HepG2 (cell line): ENCODE measurements around the gene IFNK. TPM values are rescaled to one million over a fixed set of nuclear protein-coding genes. Genes with fewer than 3 reads are reported as not detected.

Experiments used
- ATAC-seq: fragments of 200-7000 bp; cut with Tn5 transposase; 3 replicates; pipeline ENCODE4 v1.9.1; 2020; ENCODE audit warnings: mild to moderate bottlenecking, moderate library complexity
- BruUV-seq: library from RNA; stranded (reverse); fragments of 400-500 nt; replicated peaks from 2 replicates; lab custom pipeline; 2021; lab: Mats Ljungman, UMichigan
- CTCF ChIA-PET: fragments of 300-600 bp; formaldehyde crosslinking; extraction: SDS; loops from one replicate; lab custom pipeline; 2021; ENCODE audit warnings: low total read pairs, inconsistent platforms, low intra/inter-chr PET ratio; lab: Yijun Ruan, JAX
- POLR2A ChIA-PET: fragments of 350-600 bp; sonication (Branson Sonifier 250); formaldehyde crosslinking; loops from one replicate; lab custom pipeline; 2020; ENCODE audit warnings: antibody characterized with exemption, inconsistent platforms; lab: Yijun Ruan, JAX
- DNase-seq: peaks from one replicate; pipeline ENCODE4 v3.0.0-alpha.2; 2015; ENCODE audit warnings: low spot score
- FAIRE-seq: peaks from 3 replicates; lab custom pipeline; 2011; peaks lifted over from hg19 to GRCh38; lab: Jason Lieb, UNC
- H2AFZ ChIP-seq: one replicate; pipeline ENCODE4 v1.6.1; 2011; ENCODE audit warnings: low read length, inconsistent platforms
- H3K27ac ChIP-seq: fragments of 300-600 bp; 3 replicates; pipeline ENCODE4 v1.8.0; 2011; ENCODE audit warnings: mixed run types, mild to moderate bottlenecking, mixed read lengths, low read length, inconsistent platforms; ENCODE audit not compliant: insufficient read depth; ENCODE audit errors: extremely low read length
- H3K27me3 ChIP-seq, 2 experiments: fragments of 200-600 bp in 1 of 2; 2 replicates in 1 of 2; 3 replicates in 1 of 2; pipeline versions ENCODE4 v1.6.0 to v1.8.0; 2011; ENCODE audit warnings: low read length in 2 of 2, mild to moderate bottlenecking in 2 of 2, moderate library complexity in 2 of 2, inconsistent platforms in 1 of 2; ENCODE audit not compliant: insufficient read depth in 2 of 2, control insufficient read depth in 1 of 2
- H3K36me3 ChIP-seq, 2 experiments: fragments of 200-600 bp in 1 of 2; replicated peaks in 1 of 2; 2 replicates in 1 of 2; 3 replicates in 1 of 2; pipeline versions ENCODE4 v1.5.1 to v1.8.0; 2011; ENCODE audit warnings: low read length in 2 of 2, inconsistent platforms in 1 of 2; ENCODE audit not compliant: insufficient read depth in 2 of 2, control insufficient read depth in 1 of 2
- H3K4me1 ChIP-seq: 2 replicates; pipeline ENCODE4 v1.5.1; 2012; ENCODE audit warnings: low read length, inconsistent platforms; ENCODE audit not compliant: insufficient read depth
- H3K4me2 ChIP-seq: 2 replicates; pipeline ENCODE4 v1.6.0; 2011; ENCODE audit warnings: low read depth, low read length, inconsistent platforms
- H3K4me3 ChIP-seq, 3 experiments: fragments of 200-600 bp in 1 of 3; sonication (generic), shearing (Covaris generic) in 1 of 3; replicated peaks in 1 of 3; 2 replicates each; pipeline ENCODE4 v1.5.1; 2011 to 2016; ENCODE audit warnings: low read length in 3 of 3, inconsistent platforms in 2 of 3, low read depth in 2 of 3, mild to moderate bottlenecking in 2 of 3, control low read depth in 1 of 3, mixed read lengths in 1 of 3; ENCODE audit not compliant: insufficient read depth in 1 of 3
- H3K79me2 ChIP-seq: one replicate; pipeline ENCODE4 v1.6.1; 2011; ENCODE audit warnings: low read length, inconsistent platforms; ENCODE audit not compliant: insufficient read depth
- H3K9ac ChIP-seq: 2 replicates; pipeline ENCODE4 v1.6.0; 2011; ENCODE audit warnings: mild to moderate bottlenecking, low read depth, low read length, inconsistent platforms; ENCODE audit not compliant: insufficient read depth
- H3K9me3 ChIP-seq: 2 replicates; pipeline ENCODE4 v1.5.1; 2012; ENCODE audit warnings: mild to moderate bottlenecking, low read length
- H4K20me1 ChIP-seq: 2 replicates; pipeline ENCODE4 v1.6.0; 2011; ENCODE audit warnings: inconsistent platforms, mild to moderate bottlenecking, low read length, moderate library complexity; ENCODE audit not compliant: insufficient read depth
- EED ChIP-seq: sonication (generic); formaldehyde crosslinking; IDR thresholded peaks from 2 replicates; pipeline ENCODE4 v1.5.0; 2020; ENCODE audit warnings: mild to moderate bottlenecking, missing genetic modification reagents
- FOXA1 ChIP-seq, 2 experiments: fragments of 450-650 bp in 1 of 2; sonication (generic) in 1 of 2; formaldehyde crosslinking in 1 of 2; IDR thresholded peaks; 2 replicates each; pipeline versions ENCODE4 v1.4.0 to v1.6.1; 2016 to 2020; ENCODE audit warnings: missing genetic modification reagents in 1 of 2
- KDM5A ChIP-seq: fragments of 200-600 bp; sonication (generic); IDR thresholded peaks from 2 replicates; pipeline ENCODE4 v1.7.0; 2018; ENCODE audit warnings: antibody characterized with exemption, mild to moderate bottlenecking, low read length, borderline replicate concordance
- KDM6A ChIP-seq: IDR thresholded peaks from 2 replicates; pipeline ENCODE4 v1.6.1; 2016; ENCODE audit warnings: low read depth
- SRSF1 ChIP-seq: fragments of 200-400 bp; formaldehyde crosslinking; optimal IDR thresholded peaks from 2 replicates; pipeline ENCODE3; 2017; ENCODE audit warnings: mild to moderate bottlenecking, low read depth, low read length, moderate library complexity
- ZBTB20 ChIP-seq: sonication (generic); formaldehyde crosslinking; IDR thresholded peaks from 2 replicates; pipeline ENCODE4 v1.8.1; 2023; ENCODE audit warnings: missing genetic modification reagents, low read depth, mild to moderate bottlenecking, borderline replicate concordance
- ZBTB21 ChIP-seq: sonication (generic); formaldehyde crosslinking; IDR thresholded peaks from 2 replicates; pipeline ENCODE4 v1.4.0; 2020; ENCODE audit warnings: missing genetic modification reagents
- ZC3H4 ChIP-seq: sonication (generic); formaldehyde crosslinking; IDR thresholded peaks from 2 replicates; pipeline ENCODE4 v1.4.0; 2020; ENCODE audit warnings: missing genetic modification reagents, borderline replicate concordance
- ZFP90 ChIP-seq: sonication (generic); formaldehyde crosslinking; IDR thresholded peaks from 2 replicates; pipeline ENCODE4 v1.8.0; 2022; ENCODE audit warnings: missing genetic modification reagents, mild to moderate bottlenecking, inconsistent platforms, borderline replicate concordance
- ZNF180 ChIP-seq: sonication (generic); formaldehyde crosslinking; IDR thresholded peaks from 2 replicates; pipeline ENCODE4 v1.4.0; 2020; ENCODE audit warnings: low read depth, missing genetic modification reagents, borderline replicate concordance
- ZNF512 ChIP-seq: sonication (generic); formaldehyde crosslinking; IDR thresholded peaks from 2 replicates; pipeline ENCODE4 v1.4.0; 2020; ENCODE audit warnings: mild to moderate bottlenecking, missing genetic modification reagents
- ZNF589 ChIP-seq: sonication (generic); formaldehyde crosslinking; conservative IDR thresholded peaks from 2 replicates; pipeline ENCODE4 v1.8.0; 2022; ENCODE audit warnings: mild to moderate bottlenecking, moderate library complexity, missing genetic modification reagents
- ZNF704 ChIP-seq: sonication (generic); formaldehyde crosslinking; IDR thresholded peaks from 2 replicates; pipeline ENCODE4 v1.8.1; 2023; ENCODE audit warnings: mild to moderate bottlenecking, inconsistent platforms, moderate library complexity, missing genetic modification reagents, borderline replicate concordance
- WGBS: methylation state at CpG from one replicate; pipeline ENCODE4 v1.1.6; 2017; ENCODE audit warnings: low lambda C conversion rate; 5-methylcytosine and 5-hydroxymethylcytosine counted together
- in situ Hi-C: cut with HindIII; loops from 2 replicates; pipeline ENCODE4 v1.10.0; 2017; ENCODE audit warnings: low pct_unique_long_range_greater_than_20kb; ENCODE audit not compliant: extremely low pct_ligation_motif_present
- intact Hi-C: fragments of 100-400 bp; cut with micrococcal nuclease; formaldehyde crosslinking; loops from one replicate; pipeline ENCODE4 v1.10.0; 2022; ENCODE audit not compliant: unreplicated experiment
- polyA plus RNA-seq, 8 experiments: library from polyadenylated mRNA; depleted of rRNA in 3 of 8; stranded (reverse) in 7 of 8; unstranded in 1 of 8; fragments of >200 nt; fragmentation: Illumina TruSeq in 4 of 8; extraction: Trizol in 4 of 8; gene quantifications; 2 replicates each; pipeline versions ENCODE4 v1.2.1 to v1.2.3, GENCODE V29; 2011 to 2016; ENCODE audit warnings: low read depth in 4 of 8, missing spikeins in 1 of 8, mixed read lengths in 1 of 8; ENCODE audit not compliant: insufficient read depth in 1 of 8
- total RNA-seq, 5 experiments: library from RNA; depleted of rRNA; stranded (reverse); fragments of >200 nt; fragmentation: Illumina TruSeq; extraction: Trizol; gene quantifications; 2 replicates each; pipeline ENCODE4 v1.2.3, GENCODE V29; 2016; ENCODE audit warnings: low read depth in 1 of 5
- TF ChIP-seq, protein P1 (sequence below): sonication (generic); formaldehyde crosslinking; IDR thresholded peaks from 2 replicates; pipeline ENCODE4 v1.4.0; 2020; ENCODE audit warnings: missing genetic modification reagents
- TF ChIP-seq, protein P2 (sequence below): sonication (generic); formaldehyde crosslinking; IDR thresholded peaks from 2 replicates; pipeline ENCODE4 v1.4.0; 2020; ENCODE audit warnings: missing genetic modification reagents

Gene IFNK
- total and polyA plus RNA-seq, 2 of the 13 experiments (the other 11 are each of a cell fraction or from before 2014, with no cell fraction given): not detected

DNA sequence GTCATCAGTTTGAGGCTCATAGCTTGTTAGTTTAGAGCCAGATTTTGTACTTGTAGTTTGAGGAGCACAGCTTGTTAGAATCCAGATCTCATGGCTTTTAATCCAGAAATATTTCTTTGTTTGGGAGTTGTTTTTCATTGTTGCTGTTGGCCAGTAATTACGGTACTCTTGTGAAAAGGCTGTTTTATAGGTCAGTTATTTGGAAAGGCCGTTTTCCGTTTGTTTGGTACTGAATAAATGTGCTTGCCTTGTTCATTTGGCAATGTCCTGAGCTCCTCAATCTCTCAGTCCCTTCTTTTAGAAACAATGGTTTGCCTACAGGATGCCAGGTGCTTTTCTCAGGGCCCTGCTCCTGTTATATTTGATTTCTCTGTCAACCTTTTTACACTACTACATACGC is 10.0 kb downstream of the IFNK start:
- Histone ChIP-seq H3K4me2 (no peak overlapping the region), H3K4me1 (peaks cover 32% of the 10 kb centered on the region), H3K27me3 (peaks cover 0 to 5% of the 10 kb centered on the region in 2 experiments; a peak in 2 of 5 replicates), H3K4me3 (no peak overlapping the region), H3K36me3 (no peaks in the 10 kb centered on the region), H3K27ac (no peak overlapping the region), H3K9ac (no peak overlapping the region), H3K79me2 (no peaks in the 10 kb centered on the region), H2AFZ (no peak overlapping the region), H3K9me3 (no peaks in the 10 kb centered on the region), H4K20me1 (no peaks in the 10 kb centered on the region)
- no TSS peak for BruUV-seq
- intact Hi-C loops (no loop called here), in situ Hi-C loops (no loop called here)
- ATAC-seq (no peak), FAIRE-seq (no peak), DNase-seq (no peak)
- ChIA-PET CTCF (no interaction called here), POLR2A (no interaction called here)
- WGBS: 60% methylated on average over 4 of the region's 4 CpGs
- TF ChIP-seq ZC3H4 (CRISPR knock-in tag) (no peak), EED (CRISPR knock-in tag) (no peak), ZNF512 (CRISPR knock-in tag) (no peak), ZNF589 (no peak), ZBTB21 (CRISPR knock-in tag) (no peak), ZNF704 (CRISPR knock-in tag) (no peak), KDM5A (no peak), ZFP90 (CRISPR knock-in tag) (no peak), ZNF180 (CRISPR knock-in tag) (no peak), FOXA1 (IDR thresholded peaks at IDR 0.05) (no peak), FOXA1 (CRISPR knock-in tag; IDR thresholded peaks at IDR 0.05) (no peak), ZBTB20 (CRISPR knock-in tag) (no peak), SRSF1 (no peak), KDM6A (no peak)
- TF ChIP-seq, protein P1, sequence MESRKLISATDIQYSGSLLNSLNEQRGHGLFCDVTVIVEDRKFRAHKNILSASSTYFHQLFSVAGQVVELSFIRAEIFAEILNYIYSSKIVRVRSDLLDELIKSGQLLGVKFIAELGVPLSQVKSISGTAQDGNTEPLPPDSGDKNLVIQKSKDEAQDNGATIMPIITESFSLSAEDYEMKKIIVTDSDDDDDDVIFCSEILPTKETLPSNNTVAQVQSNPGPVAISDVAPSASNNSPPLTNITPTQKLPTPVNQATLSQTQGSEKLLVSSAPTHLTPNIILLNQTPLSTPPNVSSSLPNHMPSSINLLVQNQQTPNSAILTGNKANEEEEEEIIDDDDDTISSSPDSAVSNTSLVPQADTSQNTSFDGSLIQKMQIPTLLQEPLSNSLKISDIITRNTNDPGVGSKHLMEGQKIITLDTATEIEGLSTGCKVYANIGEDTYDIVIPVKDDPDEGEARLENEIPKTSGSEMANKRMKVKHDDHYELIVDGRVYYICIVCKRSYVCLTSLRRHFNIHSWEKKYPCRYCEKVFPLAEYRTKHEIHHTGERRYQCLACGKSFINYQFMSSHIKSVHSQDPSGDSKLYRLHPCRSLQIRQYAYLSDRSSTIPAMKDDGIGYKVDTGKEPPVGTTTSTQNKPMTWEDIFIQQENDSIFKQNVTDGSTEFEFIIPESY: no peak
- TF ChIP-seq, protein P2, sequence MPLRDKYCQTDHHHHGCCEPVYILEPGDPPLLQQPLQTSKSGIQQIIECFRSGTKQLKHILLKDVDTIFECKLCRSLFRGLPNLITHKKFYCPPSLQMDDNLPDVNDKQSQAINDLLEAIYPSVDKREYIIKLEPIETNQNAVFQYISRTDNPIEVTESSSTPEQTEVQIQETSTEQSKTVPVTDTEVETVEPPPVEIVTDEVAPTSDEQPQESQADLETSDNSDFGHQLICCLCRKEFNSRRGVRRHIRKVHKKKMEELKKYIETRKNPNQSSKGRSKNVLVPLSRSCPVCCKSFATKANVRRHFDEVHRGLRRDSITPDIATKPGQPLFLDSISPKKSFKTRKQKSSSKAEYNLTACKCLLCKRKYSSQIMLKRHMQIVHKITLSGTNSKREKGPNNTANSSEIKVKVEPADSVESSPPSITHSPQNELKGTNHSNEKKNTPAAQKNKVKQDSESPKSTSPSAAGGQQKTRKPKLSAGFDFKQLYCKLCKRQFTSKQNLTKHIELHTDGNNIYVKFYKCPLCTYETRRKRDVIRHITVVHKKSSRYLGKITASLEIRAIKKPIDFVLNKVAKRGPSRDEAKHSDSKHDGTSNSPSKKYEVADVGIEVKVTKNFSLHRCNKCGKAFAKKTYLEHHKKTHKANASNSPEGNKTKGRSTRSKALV: no peak
